Pancreas (tissue), 10 donors: ENCODE results near the gene RIMBP3B. TPM values are rescaled to one million over a fixed set of nuclear protein-coding genes. Genes with fewer than 3 reads are reported as not detected.
A peak's percentile ranks its signal among the peaks of the same experiment; 100 is the strongest.
"Not testable (repeated sequence)": the region's sequence is repeated elsewhere in the genome, so short reads cannot be mapped to it uniquely, and the experiment has no call there.

ENCODE experiments used
- ATAC-seq, 4 donors: fragments of 200-7000 bp; cut with Tn5 transposase; one replicate each; pipeline versions ENCODE4 v1.8.0 to v1.9.1; 2020; ENCODE audit warnings: mild to moderate bottlenecking in 4 of 4, moderate library complexity in 4 of 4
- DNase-seq, 6 donors: peaks; one replicate each; pipeline ENCODE4 v3.0.0-alpha.2; 2020
- FAIRE-seq: peaks from 2 replicates; lab custom pipeline; 2012; peaks lifted over from hg19 to GRCh38; lab: Jason Lieb, UNC
- H3K27ac ChIP-seq, 4 donors: fragments of 200-600 bp; sonication (generic); 1 replicate in 3 of 4; 2 replicates in 1 of 4; pipeline versions ENCODE4 v1.5.0 to v1.8.0; 2020
- H3K27me3 ChIP-seq, 4 donors: fragments of 200-600 bp; one replicate each; pipeline ENCODE4 v1.8.0; 2021
- H3K36me3 ChIP-seq, 3 donors: fragments of 200-600 bp; sonication (generic) in 1 of 3; one replicate each; pipeline versions ENCODE4 v1.5.0 to v1.8.0; 2020 to 2021
- H3K4me1 ChIP-seq, 3 donors: fragments of 200-600 bp; one replicate each; pipeline ENCODE4 v1.8.0; 2021
- H3K4me3 ChIP-seq, 4 donors: fragments of 200-600 bp; sonication (generic) in 2 of 4; one replicate each; pipeline versions ENCODE4 v1.5.0 to v1.8.0; 2020 to 2021
- H3K9me3 ChIP-seq, 4 donors: fragments of 200-600 bp; one replicate each; pipeline ENCODE4 v1.8.0; 2021
- WGBS, 2 donors: extraction: QIAGEN DNeasy Blood & Tissue Kit; methylation state at CpG; one replicate each; pipeline ENCODE4 v1.1.7; 2013; 5-methylcytosine and 5-hydroxymethylcytosine counted together
- intact Hi-C, 3 donors: fragments of 100-400 bp; cut with DNase I; formaldehyde crosslinking; loops; one replicate each; pipeline versions ENCODE4 v1.11.1 to v1.14.2; 2022
- polyA plus RNA-seq, 2 donors: library from polyadenylated mRNA; stranded (reverse); fragments of 200-250 nt; gene quantifications; one replicate each; pipeline ENCODE4 v1.2.3, GENCODE V29; 2013
- total RNA-seq, 6 donors: library from RNA; stranded (reverse); fragmentation: NEBNext Ultra II Directional in 4 of 6; extraction: Animal tissue kit (Norgen Biotek cat#: 25700) in 4 of 6; gene quantifications; one replicate each; pipeline versions ENCODE4 v1.2.1 to v1.2.4, GENCODE V29; 2021 to 2023
- donor health status: healthy with polysubstance abuse.
- donor health status: DM: no; HTN: no; CAD: no; lungs with moderate emphysema.
- donor health status: DM: no; HTN: no; CAD: no.
- donor health status: control.
- donor health status: control.
- donor health status: Bipolar disorder and iron deficiency.
- donor health status: DM: yes; HTN: yes; CAD: no.
- donor health status: DM: no; HTN: no; CAD: no.
- donor health status: DM: no; HTN: no; CAD: no.
- donor health status: DM: yes; HTN: yes; CAD: no.

The RIMBP3B gene
- total and polyA plus RNA-seq, 8 donors: 0.05 to 0.22 (median 0.14) TPM; not detected in 5

- H3K4me1 ChIP-seq, H3K9me3 ChIP-seq, H3K4me3 ChIP-seq, ATAC-seq, FAIRE-seq, H3K27me3 ChIP-seq, H3K27ac ChIP-seq, H3K36me3 ChIP-seq, intact Hi-C loops, DNase-seq: not testable (repeated sequence)
- no CpG with 5 or more reads among the region's 7 CpGs for WGBS, 2 donors
Measured at GRCh38 chr22:21389480-21389879, 5.9 kb downstream of the RIMBP3B start.

GRCh38 chr22:21390013-21390412, 6.5 kb downstream of the RIMBP3B start:
- H3K9me3 ChIP-seq, DNase-seq, H3K4me3 ChIP-seq, intact Hi-C loops, FAIRE-seq, H3K27me3 ChIP-seq, H3K4me1 ChIP-seq, ATAC-seq, H3K36me3 ChIP-seq, H3K27ac ChIP-seq: not testable (repeated sequence)
- no CpG with 5 or more reads among the region's 9 CpGs for WGBS, 2 donors

GRCh38 chr22:21394613-21395012, 11.1 kb downstream of the RIMBP3B start:
- H3K4me3 ChIP-seq, H3K4me1 ChIP-seq, H3K27ac ChIP-seq, H3K27me3 ChIP-seq, DNase-seq, H3K36me3 ChIP-seq, H3K9me3 ChIP-seq, FAIRE-seq, intact Hi-C loops: not testable (repeated sequence)
- WGBS, 2 donors: no CpG with 5 or more reads among the region's 7 CpGs
- ATAC-seq: peak; percentile 70 to 92 (median 84)

GRCh38 chr22:21401197-21401969, 17.8 kb downstream of the RIMBP3B start:
- intact Hi-C loops, H3K4me1 ChIP-seq, H3K4me3 ChIP-seq, ATAC-seq, H3K9me3 ChIP-seq, H3K27me3 ChIP-seq, H3K27ac ChIP-seq, H3K36me3 ChIP-seq, FAIRE-seq, DNase-seq: not testable (repeated sequence)
- WGBS, 2 donors: no CpG with 5 or more reads among the region's 21 CpGs

- H3K36me3 ChIP-seq, ATAC-seq, FAIRE-seq, H3K4me3 ChIP-seq, H3K4me1 ChIP-seq, H3K9me3 ChIP-seq, H3K27ac ChIP-seq, H3K27me3 ChIP-seq, intact Hi-C loops: not testable (repeated sequence)
- peak in 1 of 6 donors; percentile 16 for DNase-seq
- WGBS, 2 donors: 71 to 93% methylated on average over 1 of the region's 5 CpGs
Measured at GRCh38 chr22:21402763-21403314, 19.3 kb downstream of the RIMBP3B start.

- H3K36me3 ChIP-seq, intact Hi-C loops, ATAC-seq, DNase-seq, H3K4me1 ChIP-seq, FAIRE-seq, H3K4me3 ChIP-seq, H3K27me3 ChIP-seq, H3K27ac ChIP-seq, H3K9me3 ChIP-seq: not testable (repeated sequence)
- WGBS, 2 donors: no CpG with 5 or more reads among the region's 1 CpG
Measured at GRCh38 chr22:21407139-21407538, 23.6 kb downstream of the RIMBP3B start.

GRCh38 chr22:21407792-21408191, 24.2 kb downstream of the RIMBP3B start:
- H3K4me1 ChIP-seq, intact Hi-C loops, FAIRE-seq, H3K27me3 ChIP-seq, H3K36me3 ChIP-seq, H3K27ac ChIP-seq, H3K4me3 ChIP-seq, DNase-seq, H3K9me3 ChIP-seq: not testable (repeated sequence)
- 50% methylated on average over 1 of the region's 4 CpGs; no CpG with 5 or more reads in 1 of the 2 donors for WGBS, 2 donors
- peak in 2 of 4 donors; percentile 38 to 40 for ATAC-seq

- not testable (repeated sequence) for H3K27me3 ChIP-seq
Measured at GRCh38 chr22:21416375-21416774, 32.8 kb downstream of the RIMBP3B start.

GRCh38 chr22:21417227-21417746, 33.7 kb downstream of the RIMBP3B start, which contains the start of gene HIC2:
TSS of gene HIC2 (plus strand) at chr22:21417371. CDS start at chr22:21442832, 25,461 bp downstream.
- WGBS, 2 donors: 1 to 7% methylated on average over 5 to 39 of the region's 81 CpGs
- H3K4me3 ChIP-seq: peak within 1 kb of the TSS in 2 of 4 donors; percentile 40 to 44
- peak in 1 of 6 donors; percentile 24 for DNase-seq

More at GRCh38 chr22:21416375-21416774, 32.8 kb downstream of the RIMBP3B start:
- intact Hi-C loops, H3K4me3 ChIP-seq, H3K36me3 ChIP-seq, FAIRE-seq, H3K4me1 ChIP-seq, H3K27ac ChIP-seq, H3K9me3 ChIP-seq, DNase-seq: not testable (repeated sequence)
- ATAC-seq: peak in 3 of 4 donors; percentile 7 to 20 (median 15)
- 39 to 44% methylated on average over 6 to 7 of the region's 25 CpGs for WGBS, 2 donors

GRCh38 chr22:21417853-21418252, 34.3 kb downstream of the RIMBP3B start:
- WGBS, 2 donors: 0 to 1% methylated on average over 10 to 18 of the region's 33 CpGs
- ATAC-seq (peak in 1 of 4 donors; percentile 14), DNase-seq (peak in 5 of 6 donors; percentile 10 to 60 (median 27))
- H3K27me3 ChIP-seq, H3K36me3 ChIP-seq, H3K4me1 ChIP-seq, H3K27ac ChIP-seq, intact Hi-C loops, H3K9me3 ChIP-seq, FAIRE-seq: not testable (repeated sequence)
- peak overlapping the region in 2 of 4 donors; percentile 40 to 44 for H3K4me3 ChIP-seq

More at GRCh38 chr22:21417227-21417746, 33.7 kb downstream of the RIMBP3B start, which contains the start of gene HIC2:
- H3K4me1 ChIP-seq, H3K27ac ChIP-seq, H3K27me3 ChIP-seq, intact Hi-C loops, H3K36me3 ChIP-seq, H3K9me3 ChIP-seq, FAIRE-seq: not testable (repeated sequence)
- ATAC-seq: peak; percentile 89 to 96 (median 93)

GRCh38 chr22:21418974-21419638, 35.6 kb downstream of the RIMBP3B start:
- intact Hi-C loops, ATAC-seq, H3K4me3 ChIP-seq, FAIRE-seq, H3K27me3 ChIP-seq, H3K9me3 ChIP-seq, H3K4me1 ChIP-seq, H3K36me3 ChIP-seq, H3K27ac ChIP-seq: not testable (repeated sequence)
- 88 to 90% methylated on average over 5 of the region's 15 CpGs for WGBS, 2 donors
- peak in 2 of 6 donors; percentile 15 to 32 for DNase-seq
